ENCODE data around the gene CACNB4. TPM values are rescaled to one million over a fixed set of nuclear protein-coding genes. Genes with fewer than 3 reads are reported as not detected.

Gene CACNB4
- total RNA-seq, 4 donors from 2014 or later, result 0.88 to 4.6 (median 2.6) TPM

DNA sequence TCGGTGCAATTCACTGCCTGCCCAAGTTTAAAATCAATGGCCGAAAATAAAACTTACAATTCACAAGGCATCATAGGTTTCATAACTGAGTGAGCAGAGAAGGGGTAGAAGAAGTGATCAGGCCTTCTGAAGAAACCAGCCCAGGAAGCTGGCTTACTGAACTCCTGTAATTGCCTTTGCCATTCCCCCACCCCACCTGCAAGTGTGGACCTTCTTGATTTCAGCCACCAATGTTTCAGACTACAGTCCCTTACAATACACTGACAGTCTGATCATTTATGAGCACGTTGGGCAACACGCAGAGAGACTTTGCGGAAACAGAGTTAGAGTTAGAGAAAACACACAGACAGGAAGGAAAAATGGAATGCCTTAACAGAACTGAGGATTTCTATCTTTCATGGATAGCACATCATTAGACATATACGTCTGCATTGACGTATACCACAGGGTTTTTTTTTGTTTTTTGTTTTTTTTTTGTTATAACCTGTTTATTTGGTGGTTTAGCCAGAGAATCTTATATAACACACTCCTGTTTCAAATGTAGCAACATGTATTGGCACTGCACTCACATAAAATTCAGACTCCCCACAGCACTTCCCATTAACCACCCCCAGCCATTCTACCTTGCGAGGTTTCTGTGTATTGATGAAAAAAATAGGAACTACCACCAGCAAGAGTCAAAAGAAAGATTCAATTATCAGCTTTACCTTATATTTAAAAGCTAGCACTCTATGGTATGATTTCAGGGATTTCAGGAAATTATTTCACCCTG is 126.4 kb downstream of the CACNB4 start:
- H3K27me3 ChIP-seq, result no peaks in the 10 kb centered on the region
- DNase-seq, result no peak

DNA sequence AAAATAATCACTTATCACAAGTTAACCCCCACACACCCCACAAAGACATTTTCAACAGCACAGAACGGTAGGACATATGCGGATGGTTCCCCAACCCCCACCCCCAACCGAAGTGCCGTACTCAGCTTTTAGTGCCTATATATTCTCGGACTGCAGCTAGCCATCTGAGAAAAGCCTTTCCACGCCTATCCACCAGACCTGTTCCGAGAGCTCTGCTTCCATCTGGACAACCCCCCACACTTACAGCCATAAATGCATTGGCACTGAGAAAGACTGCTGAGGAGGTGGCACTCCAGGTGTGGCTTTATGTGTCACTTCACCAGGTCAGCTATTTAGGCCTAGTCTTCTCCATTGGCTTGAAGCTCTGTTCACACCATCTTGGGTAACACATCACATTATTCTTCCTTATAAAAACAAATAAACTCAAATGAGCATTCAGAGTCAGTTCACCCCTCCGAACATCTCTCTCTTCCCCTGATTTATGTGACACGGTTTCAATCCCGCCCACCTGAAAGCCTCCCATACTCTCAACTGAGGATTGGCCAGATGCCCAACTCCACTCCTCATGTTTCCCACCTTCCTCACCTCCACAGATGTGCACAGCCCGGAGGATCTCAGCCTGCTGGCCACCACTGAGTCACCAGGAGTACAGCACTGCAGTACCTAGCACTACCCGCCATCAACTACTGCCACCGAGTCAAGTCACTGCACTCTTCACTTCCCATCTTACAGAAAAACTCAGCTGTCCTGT is 127.4 kb downstream of the CACNB4 start:
- DNase-seq, result no peak
- H3K36me3 ChIP-seq, result no peaks in the 10 kb centered on the region
- H3K4me3 ChIP-seq, result no peak overlapping the region
- H3K4me1 ChIP-seq, result no peaks in the 10 kb centered on the region
- H3K9me3 ChIP-seq, result no peaks in the 10 kb centered on the region
- H3K27me3 ChIP-seq, result no peaks in the 10 kb centered on the region
- no peak overlapping the region for H3K27ac ChIP-seq
- TF ChIP-seq CTCF (IDR thresholded peaks at IDR 0.05) (no peak), POLR2A (IDR thresholded peaks at IDR 0.05) (no peak)

More for the DNA sequence above, 126.4 kb downstream of the CACNB4 start:
- H3K9me3 ChIP-seq, result no peaks in the 10 kb centered on the region
- no peak overlapping the region for H3K4me3 ChIP-seq
- TF ChIP-seq POLR2A (IDR thresholded peaks at IDR 0.05), result no peak
- no peak for TF ChIP-seq CTCF (IDR thresholded peaks at IDR 0.05)
- no peaks in the 10 kb centered on the region for H3K4me1 ChIP-seq
- H3K27ac ChIP-seq, result no peak overlapping the region
- no peaks in the 10 kb centered on the region for H3K36me3 ChIP-seq

- no peaks in the 10 kb centered on the region for H3K27me3 ChIP-seq
- no peak overlapping the region for H3K27ac ChIP-seq
- DNase-seq, result no peak
- H3K4me3 ChIP-seq, result no peak overlapping the region
- no peak for TF ChIP-seq CTCF (IDR thresholded peaks at IDR 0.05)
- no peak for TF ChIP-seq POLR2A (IDR thresholded peaks at IDR 0.05)
- no peaks in the 10 kb centered on the region for H3K9me3 ChIP-seq
- H3K36me3 ChIP-seq, result no peaks in the 10 kb centered on the region
- H3K4me1 ChIP-seq, result no peaks in the 10 kb centered on the region
Observed at GRCh38 chr2:151968770-151969470, 129.9 kb downstream of the CACNB4 start.

GRCh38 chr2:151967829-151968722 is 130.8 kb downstream of the CACNB4 start:
- Histone ChIP-seq H3K27me3 (no peaks in the 10 kb centered on the region), H3K4me1 (no peaks in the 10 kb centered on the region)

More at GRCh38 chr2:151967829-151968722, 130.8 kb downstream of the CACNB4 start:
- TF ChIP-seq CTCF (IDR thresholded peaks at IDR 0.05) (no peak), POLR2A (IDR thresholded peaks at IDR 0.05) (no peak)
- H3K4me3 ChIP-seq, result no peak overlapping the region
- H3K36me3 ChIP-seq, result no peaks in the 10 kb centered on the region
- no peak overlapping the region for H3K27ac ChIP-seq
- no peaks in the 10 kb centered on the region for H3K9me3 ChIP-seq
- DNase-seq, result no peak
